Endometrial microvascular endothelial cells (primary cell): Measurements from ENCODE around the gene GAB3. TPM values are rescaled to one million over a fixed set of nuclear protein-coding genes. Genes with fewer than 3 reads are reported as not detected.
"Not testable (repeated sequence)": the region's sequence is repeated elsewhere in the genome, so short reads cannot be mapped to it uniquely, and the experiment has no call there.

Experiments
- in situ Hi-C: cut with HindIII; loops from 2 replicates; pipeline ENCODE4 v1.10.0; 2017; ENCODE audit warnings: low sequenced_read_pairs, low pct_unique_long_range_greater_than_20kb; ENCODE audit errors: inconsistent ontology term
- total RNA-seq: library from RNA; depleted of rRNA; stranded (reverse); fragments of >200 nt; gene quantifications from one replicate; pipeline ENCODE4 v1.2.3, GENCODE V29; 2015; ENCODE audit errors: inconsistent ontology term

GAB3 gene
- total RNA-seq, 1 donor from 2014 or later = 4.3 TPM

- in situ Hi-C loops = not testable (repeated sequence)
Observed at GRCh38 chrX:154690438-154690837, 60.4 kb downstream of the GAB3 start.

- in situ Hi-C loops = not testable (repeated sequence)
Observed at GRCh38 chrX:154672084-154672483, 78.8 kb downstream of the GAB3 start.

GRCh38 chrX:154670848-154671247 is 80.0 kb downstream of the GAB3 start:
- in situ Hi-C loops = not testable (repeated sequence)

GRCh38 chrX:154661899-154662298 is 89.0 kb downstream of the GAB3 start:
- in situ Hi-C loops = no loop called here

GRCh38 chrX:154661170-154661569 is 89.7 kb downstream of the GAB3 start:
- in situ Hi-C loops = no loop called here

GRCh38 chrX:154660541-154660940 is 90.3 kb downstream of the GAB3 start:
- in situ Hi-C loops = no loop called here

- in situ Hi-C loops = no loop called here
Observed at GRCh38 chrX:154658957-154659356, 91.9 kb downstream of the GAB3 start.

- in situ Hi-C loops = no loop called here
Observed at GRCh38 chrX:154658187-154658586, 92.7 kb downstream of the GAB3 start.

GRCh38 chrX:154657226-154657805 is 93.6 kb downstream of the GAB3 start:
- in situ Hi-C loops = no loop called here

- in situ Hi-C loops = no loop called here
Observed at GRCh38 chrX:154655786-154656185, 95.1 kb downstream of the GAB3 start.

GRCh38 chrX:154655346-154655745 is 95.5 kb downstream of the GAB3 start:
- in situ Hi-C loops = no loop called here

GRCh38 chrX:154654925-154655324 is 96.0 kb downstream of the GAB3 start:
- in situ Hi-C loops = no loop called here

- in situ Hi-C loops = no loop called here
Observed at GRCh38 chrX:154654372-154654771, 96.5 kb downstream of the GAB3 start.

- in situ Hi-C loops = not testable (repeated sequence)
Observed at GRCh38 chrX:154653413-154653812, 97.5 kb downstream of the GAB3 start, which contains the start of gene CTAG2. Gene CTAG2 (minus strand): TSS chrX:154653579. CDS start chrX:154653515, 64 bp downstream.

GRCh38 chrX:154653048-154653401 is 97.9 kb downstream of the GAB3 start:
- in situ Hi-C loops = no loop called here

- in situ Hi-C loops = no loop called here
Observed at GRCh38 chrX:154652311-154653047, 98.4 kb downstream of the GAB3 start.

- in situ Hi-C loops = no loop called here
Observed at GRCh38 chrX:154650221-154650510, 100.7 kb downstream of the GAB3 start.

- in situ Hi-C loops = no loop called here
Observed at GRCh38 chrX:154649503-154650220, 101.2 kb downstream of the GAB3 start.

- in situ Hi-C loops = no loop called here
Observed at GRCh38 chrX:154648931-154649330, 101.9 kb downstream of the GAB3 start.

GRCh38 chrX:154645745-154646378 is 105.0 kb downstream of the GAB3 start:
- in situ Hi-C loops = not testable (repeated sequence)
